Measurements from ENCODE around the gene ZC3H10.

ZC3H10 gene

GRCh38 chr12:56157201-56158028 is 39.3 kb downstream of the ZC3H10 start:
- Histone ChIP-seq H3K4me2 (ENCODE audit: low read depth, low read length) (peak overlapping the region; percentile 93), H3F3A (ENCODE audit: insufficient read depth, low read length) (peaks cover 36% of the 10 kb centered on the region), H2AFZ (ENCODE audit: low read length) (peak overlapping the region; percentile 78), H3K9me3 (replicated peaks; ENCODE audit: insufficient read depth, low read length) (no peaks in the 10 kb centered on the region), H3K27ac (ENCODE audit: low read length) (peak overlapping the region; percentile 80; the same call in 1 of the 2 replicates), H3K79me2 (ENCODE audit: low read length) (peaks cover 57% of the 10 kb centered on the region), H3K4me3 (ENCODE audit: low read length) (peak overlapping the region; percentile 68), H4K20me1 (ENCODE audit: insufficient read depth, low read length) (peaks cover 3% of the 10 kb centered on the region; the same call in 1 of the 2 replicates), H3K9me2 (replicated peaks; ENCODE audit: insufficient read depth, low read length) (no peaks in the 10 kb centered on the region), H3K27me3 (replicated peaks; ENCODE audit: insufficient read depth, low read length) (no peaks in the 10 kb centered on the region), H3K36me3 (replicated peaks; ENCODE audit: insufficient read depth, low read length) (peaks cover 9% of the 10 kb centered on the region; the same call in 1 of the 2 replicates), H3K4me1 (ENCODE audit: low read length) (peaks cover 26% of the 10 kb centered on the region), H3K9ac (ENCODE audit: low read length) (peak overlapping the region; percentile 79)
- TF ChIP-seq EZH2 (optimal IDR thresholded peaks at IDR 0.05; ENCODE audit: low read depth, low read length) (no peak), EZH2phosphoT487 (IDR thresholded peaks at IDR 0.05; ENCODE audit: low read length) (no peak), CTCF (IDR thresholded peaks at IDR 0.05; ENCODE audit: low read length) (peak; percentile 67)
- peak; percentile 83 for DNase-seq

GRCh38 chr12:56158029-56158925 is 40.2 kb downstream of the ZC3H10 start, which contains the start of gene MYL6:
Gene MYL6 (plus strand): TSS chr12:56158359. CDS start chr12:56158402, 43 bp downstream.
- TF ChIP-seq CTCF (IDR thresholded peaks at IDR 0.05; ENCODE audit: low read length) (no peak), EZH2phosphoT487 (IDR thresholded peaks at IDR 0.05; ENCODE audit: low read length) (no peak), EZH2 (optimal IDR thresholded peaks at IDR 0.05; ENCODE audit: low read depth, low read length) (no peak)
- H3F3A ChIP-seq (ENCODE audit: insufficient read depth, low read length): peaks cover 41% of the 10 kb centered on the region
- peaks cover 9% of the 10 kb centered on the region; the same call in 1 of the 2 replicates for H3K36me3 ChIP-seq (replicated peaks; ENCODE audit: insufficient read depth, low read length)
- H3K4me1 ChIP-seq (ENCODE audit: low read length): peaks cover 21% of the 10 kb centered on the region
- peak within 1 kb of the TSS; percentile 93 for H3K4me2 ChIP-seq (ENCODE audit: low read depth, low read length)
- H3K9me3 ChIP-seq (replicated peaks; ENCODE audit: insufficient read depth, low read length): no peaks in the 10 kb centered on the region
- H3K9me2 ChIP-seq (replicated peaks; ENCODE audit: insufficient read depth, low read length): no peaks in the 10 kb centered on the region
- peaks cover 53% of the 10 kb centered on the region for H3K79me2 ChIP-seq (ENCODE audit: low read length)
- DNase-seq: peak; percentile 99
- peaks cover 3% of the 10 kb centered on the region; the same call in 1 of the 2 replicates for H4K20me1 ChIP-seq (ENCODE audit: insufficient read depth, low read length)
- peak within 1 kb of the TSS; percentile 69 for H3K4me3 ChIP-seq (ENCODE audit: low read length)
- H3K27ac ChIP-seq (ENCODE audit: low read length): peak within 1 kb of the TSS; percentile 86
- H2AFZ ChIP-seq (ENCODE audit: low read length): peak within 1 kb of the TSS; percentile 78
- H3K27me3 ChIP-seq (replicated peaks; ENCODE audit: insufficient read depth, low read length): no peaks in the 10 kb centered on the region
- H3K9ac ChIP-seq (ENCODE audit: low read length): peak within 1 kb of the TSS; percentile 90

GRCh38 chr12:56158926-56159461 is 40.9 kb downstream of the ZC3H10 start:
- Histone ChIP-seq H3K4me3 (ENCODE audit: low read length) (peak overlapping the region; percentile 69), H3K9me3 (replicated peaks; ENCODE audit: insufficient read depth, low read length) (no peaks in the 10 kb centered on the region), H2AFZ (ENCODE audit: low read length) (no peak overlapping the region), H3K4me1 (ENCODE audit: low read length) (peaks cover 18% of the 10 kb centered on the region), H3K27ac (ENCODE audit: low read length) (peak overlapping the region; percentile 86; the same call in 1 of the 2 replicates), H3K9ac (ENCODE audit: low read length) (peak overlapping the region; percentile 90), H3K9me2 (replicated peaks; ENCODE audit: insufficient read depth, low read length) (no peaks in the 10 kb centered on the region), H3K79me2 (ENCODE audit: low read length) (peaks cover 50% of the 10 kb centered on the region), H3K4me2 (ENCODE audit: low read depth, low read length) (peak overlapping the region; percentile 92), H3F3A (ENCODE audit: insufficient read depth, low read length) (peaks cover 48% of the 10 kb centered on the region), H4K20me1 (ENCODE audit: insufficient read depth, low read length) (peaks cover 3% of the 10 kb centered on the region; the same call in 1 of the 2 replicates), H3K36me3 (replicated peaks; ENCODE audit: insufficient read depth, low read length) (peaks cover 9% of the 10 kb centered on the region; the same call in 1 of the 2 replicates), H3K27me3 (replicated peaks; ENCODE audit: insufficient read depth, low read length) (no peaks in the 10 kb centered on the region)
- TF ChIP-seq CTCF (IDR thresholded peaks at IDR 0.05; ENCODE audit: low read length): no peak
- no peak for TF ChIP-seq EZH2 (optimal IDR thresholded peaks at IDR 0.05; ENCODE audit: low read depth, low read length)
- no peak for TF ChIP-seq EZH2phosphoT487 (IDR thresholded peaks at IDR 0.05; ENCODE audit: low read length)
- DNase-seq: peak; percentile 22
